HG02870 (cell line): ENCODE data around the gene MAFF.
"Not testable (repeated sequence)": the region's sequence is repeated elsewhere in the genome, so short reads cannot be mapped to it uniquely, and the experiment has no call there.

Experiments used
- ATAC-seq: cut with Tn5 transposase; IDR thresholded peaks from one replicate; pipeline ENCODE4 v1.9.1; 2021; ENCODE audit warnings: mild to moderate bottlenecking, moderate library complexity; ENCODE audit not compliant: unreplicated experiment

MAFF gene

GRCh38 chr22:38201711-38202436, at the start of gene MAFF:
MAFF (plus strand) TSS chr22:38201994; CDS start chr22:38213854, 11,860 bp downstream.
- peak; percentile 46 for ATAC-seq

- no peak for ATAC-seq
Measured at GRCh38 chr22:38153821-38154562, 47.8 kb upstream of the MAFF start.

- not testable (repeated sequence) for ATAC-seq
Measured at GRCh38 chr22:38154563-38154915, 47.3 kb upstream of the MAFF start.

DNA sequence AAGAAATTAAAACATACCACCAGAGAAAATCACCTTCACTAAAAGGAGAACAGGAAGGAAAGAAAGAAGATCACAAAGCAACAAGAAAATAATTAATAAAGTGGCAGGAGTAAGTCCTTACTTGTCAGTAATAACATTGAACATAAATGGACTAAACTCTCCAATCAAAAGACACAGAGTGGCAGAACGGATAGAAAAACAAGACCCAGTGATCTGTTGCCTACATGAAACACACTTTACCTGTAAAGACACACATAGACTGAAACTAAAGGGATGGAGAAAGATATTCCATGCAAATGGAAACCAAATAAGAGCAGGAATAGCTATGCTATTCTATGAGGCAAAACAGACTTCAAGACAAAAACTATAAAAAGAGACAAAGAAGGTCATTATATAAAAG, 46.1 kb upstream of the MAFF start:
- ATAC-seq = no peak

- ATAC-seq = no peak
Measured at GRCh38 chr22:38162881-38163843, 38.6 kb upstream of the MAFF start.

GRCh38 chr22:38163844-38164550, 37.8 kb upstream of the MAFF start:
- ATAC-seq = no peak

DNA sequence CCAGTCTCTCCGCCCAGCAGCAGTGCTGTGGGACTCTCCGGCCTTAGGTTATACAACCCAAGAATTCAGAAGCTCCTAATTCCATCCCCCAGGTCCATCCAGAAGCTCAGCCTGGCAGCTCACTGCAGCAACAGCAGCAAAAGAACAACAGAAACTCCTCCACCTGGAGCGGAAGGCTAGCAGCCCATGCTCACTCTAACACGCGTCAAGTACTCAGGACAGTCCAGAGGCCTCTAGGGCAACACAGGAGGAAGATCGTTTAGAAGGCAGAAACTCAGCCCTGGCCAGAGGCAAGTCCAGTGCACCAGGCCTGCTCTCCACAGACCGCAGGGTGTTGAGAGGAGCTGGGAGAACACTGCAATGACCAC, 37.3 kb upstream of the MAFF start:
- no peak for ATAC-seq

GRCh38 chr22:38165922-38166593, 35.7 kb upstream of the MAFF start:
- no peak for ATAC-seq

GRCh38 chr22:38167988-38168407, 33.8 kb upstream of the MAFF start:
- no peak for ATAC-seq

DNA sequence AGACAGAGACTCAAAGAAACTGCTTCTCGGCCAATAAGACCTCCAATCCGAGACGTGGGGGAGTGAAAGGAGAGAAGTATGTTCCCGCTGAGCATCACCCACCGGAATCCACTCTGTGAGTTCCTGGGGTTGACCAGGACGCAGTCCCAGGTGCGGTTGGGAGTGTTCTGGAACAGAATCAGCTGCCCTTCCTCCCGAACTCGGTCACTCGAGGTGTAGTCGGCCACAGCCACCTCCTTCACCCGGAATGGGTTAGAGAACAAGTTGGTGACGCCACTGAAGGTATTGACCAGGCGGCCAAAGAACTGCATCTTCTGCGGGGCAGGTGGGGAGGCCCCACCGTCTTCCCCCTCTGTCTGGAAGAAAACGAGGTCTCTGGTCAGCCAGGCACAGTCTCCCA, 32.7 kb upstream of the MAFF start:
- ATAC-seq = no peak

DNA sequence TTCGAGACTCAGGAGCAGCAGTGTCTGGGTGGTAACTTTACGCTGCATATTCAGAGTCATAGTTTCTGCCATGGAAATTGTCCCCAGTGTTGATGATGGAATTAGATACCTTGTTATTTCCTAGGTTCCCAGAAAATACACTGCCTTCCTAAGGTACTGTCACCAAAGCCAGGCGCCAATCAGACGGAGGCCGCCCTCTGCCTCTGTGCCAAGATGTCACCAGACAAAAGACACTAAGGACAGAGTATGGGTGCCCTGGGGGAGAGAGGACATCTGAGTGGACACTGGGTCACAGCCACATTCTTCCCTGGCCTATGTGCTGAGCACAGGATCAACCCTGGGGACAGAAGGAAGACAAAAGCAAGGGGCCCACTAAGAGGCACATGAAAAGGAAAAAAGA, 31.3 kb upstream of the MAFF start:
- ATAC-seq = no peak

DNA sequence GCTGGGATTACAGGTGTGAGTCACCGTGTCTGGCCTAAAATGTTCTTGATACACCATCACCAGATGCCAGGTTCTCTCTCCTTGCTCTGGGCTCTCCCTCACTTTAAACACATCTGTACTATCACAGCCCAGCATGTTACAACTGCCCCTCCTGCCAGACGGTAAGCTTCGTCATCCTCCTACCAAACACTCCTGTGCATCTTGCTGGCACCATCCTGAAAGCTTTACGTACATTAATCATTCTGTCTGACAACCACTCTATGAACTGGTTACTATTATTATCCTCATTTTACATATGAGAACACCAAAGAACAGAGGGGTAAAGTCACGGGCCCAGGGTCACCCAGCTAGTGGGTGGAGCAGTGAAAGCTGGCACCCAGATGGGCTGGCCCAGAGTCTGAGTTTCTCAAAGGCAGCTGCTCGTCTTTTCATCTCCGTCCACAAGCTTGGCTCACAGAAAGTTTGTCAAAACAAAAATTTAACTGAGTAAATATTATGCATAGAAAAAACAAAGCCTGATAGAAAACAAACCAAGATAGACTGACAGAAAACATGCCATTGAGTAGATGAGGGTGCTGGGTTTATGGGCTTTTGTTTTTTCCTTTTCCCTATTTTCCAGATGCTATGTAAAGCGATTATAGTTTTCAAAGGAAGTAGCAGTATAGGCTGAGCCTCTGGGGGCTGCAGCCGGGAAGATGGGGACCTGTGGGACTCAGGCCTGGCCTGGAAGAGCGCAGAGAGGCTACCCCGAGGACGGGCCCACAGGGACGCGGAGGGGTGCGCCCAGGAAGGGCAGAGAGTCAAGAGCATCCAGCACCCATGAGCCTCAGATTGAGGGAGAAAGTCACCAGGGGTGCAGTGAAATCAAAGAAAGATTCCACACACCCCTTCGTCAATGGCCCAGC, 29.6 kb upstream of the MAFF start:
- no peak for ATAC-seq

- ATAC-seq = no peak
Measured at GRCh38 chr22:38172832-38173640, 28.8 kb upstream of the MAFF start.

GRCh38 chr22:38173641-38173906, 28.2 kb upstream of the MAFF start:
- no peak for ATAC-seq

- ATAC-seq = no peak
Measured at GRCh38 chr22:38174626-38175025, 27.2 kb upstream of the MAFF start.

- no peak for ATAC-seq
Measured at GRCh38 chr22:38175206-38176118, 26.3 kb upstream of the MAFF start.

DNA sequence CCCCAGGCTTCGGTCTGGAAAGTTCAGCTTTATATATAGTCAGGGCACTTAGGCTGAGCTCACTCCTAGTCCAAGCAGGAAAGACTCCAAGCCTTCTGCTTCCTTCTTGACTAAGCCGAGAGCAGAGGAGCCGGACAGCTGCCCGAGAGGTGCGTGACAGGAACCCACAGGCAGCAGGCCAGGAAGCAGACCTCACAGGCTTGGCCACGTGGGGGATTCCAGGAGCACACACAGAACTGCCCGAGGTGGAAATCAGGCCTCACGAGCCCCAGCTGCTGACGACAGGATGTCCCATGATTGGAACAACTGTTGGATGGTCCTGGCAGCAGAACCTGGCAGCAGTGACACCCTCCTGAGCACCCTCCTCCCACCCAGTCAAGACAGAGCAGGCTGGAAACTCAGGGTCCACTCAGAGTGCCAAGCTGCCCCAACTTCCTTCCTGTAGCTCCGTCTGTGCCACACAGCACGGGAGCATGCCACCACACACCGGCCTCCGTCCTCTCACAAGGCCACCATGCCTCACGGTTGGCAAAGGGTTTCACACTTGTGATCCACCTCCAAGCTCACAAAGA, 25.5 kb upstream of the MAFF start:
- ATAC-seq = no peak
